Measurements from ENCODE around the gene ADAMTS8. TPM values are rescaled to one million over a fixed set of nuclear protein-coding genes. Genes with fewer than 3 reads are reported as not detected.

ADAMTS8 gene
- total RNA-seq: 2.5 TPM

DNA sequence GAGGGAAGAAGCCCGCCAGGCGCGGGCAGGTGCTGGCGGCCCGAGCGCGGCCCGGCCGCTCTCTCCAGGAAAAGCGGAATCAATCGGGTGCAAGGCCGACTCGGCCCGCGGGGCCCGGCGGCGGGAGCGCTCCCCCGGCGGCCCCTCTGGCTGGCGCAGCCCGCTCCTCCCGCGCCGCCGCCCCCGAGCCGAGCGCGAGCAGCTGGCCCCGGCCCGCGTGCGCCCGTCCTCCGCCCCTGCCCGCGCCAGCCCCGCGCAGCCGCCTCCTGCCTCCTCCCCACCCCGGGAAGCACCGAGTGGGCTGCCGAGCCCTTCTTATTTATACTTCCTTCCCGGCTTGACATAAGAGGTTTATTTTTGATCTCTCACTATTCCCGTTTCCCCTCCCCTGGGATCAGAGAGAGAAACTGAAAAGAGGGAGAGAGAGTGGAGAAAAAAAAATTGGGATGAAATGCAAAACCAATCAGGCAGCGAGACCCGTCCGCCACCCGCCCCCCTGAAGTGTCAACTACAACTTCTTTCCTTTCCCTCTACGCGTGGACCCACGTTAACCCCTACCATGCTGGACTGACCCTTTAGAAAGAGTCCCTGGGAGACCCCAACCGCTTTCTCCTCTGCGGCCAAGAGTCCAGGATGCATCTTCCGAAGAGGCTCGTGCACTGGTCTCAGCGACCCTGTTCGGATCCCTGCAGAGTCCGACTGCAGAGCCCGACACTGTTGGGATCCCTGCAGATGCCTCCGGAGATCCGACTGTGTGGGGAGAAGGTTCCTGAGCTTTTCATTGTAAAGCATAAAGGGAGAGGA is at the start of gene ADAMTS8:
ADAMTS8 (minus strand) TSS at position 294 of the 804 bp plus-strand sequence. CDS start 323 bp downstream, outside the sequence.

GRCh38 chr11:130448416-130449309 is 20.3 kb upstream of the ADAMTS8 start, which contains the start of gene ADAMTS15:
Gene ADAMTS15 (plus strand): TSS chr11:130448645. CDS start chr11:130448974, 329 bp downstream.

Other genes starting within 250 kb of the ADAMTS8 start
- gene ZBTB44, start 113.7 kb downstream of the ADAMTS8 start, total RNA-seq: 125 TPM
- 1.6 TPM for gene ADAMTS15, start 20.0 kb upstream of the ADAMTS8 start, total RNA-seq

All from parietal lobe (tissue), 1 donor.